HCT116 (cell line): ENCODE measurements around the gene MPEG1.

ENCODE experiments used
- CBX3 ChIP-seq: IDR thresholded peaks from 2 replicates; pipeline ENCODE4 v1.6.1; 2012; ENCODE audit warnings: low read depth
- CTCF ChIP-seq, 3 experiments: fragments of 200-600 bp in 1 of 3; sonication (generic) in 1 of 3; IDR thresholded peaks in 2 of 3; conservative IDR thresholded peaks in 1 of 3; 2 replicates each; pipeline ENCODE4 v1.5.1; 2012 to 2017; ENCODE audit warnings: low read depth in 2 of 3, low read length in 2 of 3, antibody characterized with exemption in 1 of 3, borderline replicate concordance in 1 of 3, control low read depth in 1 of 3, mild to moderate bottlenecking in 1 of 3, mixed read lengths in 1 of 3, mixed run types in 1 of 3, moderate library complexity in 1 of 3; ENCODE audit not compliant: insufficient read depth in 1 of 3
- EZH2phosphoT487 ChIP-seq: fragments of 200-600 bp; IDR thresholded peaks from 2 replicates; pipeline ENCODE4 v1.6.1; 2018; ENCODE audit warnings: antibody characterized with exemption, borderline replicate concordance
- POLR2A ChIP-seq: IDR thresholded peaks from 2 replicates; pipeline ENCODE4 v1.7.0; 2011; ENCODE audit warnings: borderline replicate concordance; ENCODE audit not compliant: insufficient read depth, insufficient read length; ENCODE audit errors: extremely low read depth

- TF ChIP-seq CTCF (IDR thresholded peaks at IDR 0.05 in 2 of 3, conservative IDR thresholded peaks at IDR 0.05 in 1 of 3; ENCODE audit: borderline replicate concordance in 1 of 3, insufficient read depth in 1 of 3, low read depth in 2 of 3, low read length in 2 of 3) (no peak), CBX3 (no peak), POLR2A (no peak), EZH2phosphoT487 (no peak)
Observed at GRCh38 chr11:59223611-59224010, 10.9 kb upstream of the MPEG1 start.
